HG03135 (cell line): ENCODE measurements around the gene KRTAP10-10.
"Not testable (repeated sequence)": the region's sequence is repeated elsewhere in the genome, so short reads cannot be mapped to it uniquely, and the experiment has no call there.

Experiments used
- ATAC-seq: cut with Tn5 transposase; IDR thresholded peaks from one replicate; pipeline ENCODE4 v1.9.1; 2021; ENCODE audit warnings: mild to moderate bottlenecking, moderate library complexity; ENCODE audit not compliant: unreplicated experiment

The KRTAP10-10 gene

GRCh38 chr21:44637018-44637850 is at the start of gene KRTAP10-10:
KRTAP10-10 (plus strand) TSS chr21:44637356; CDS start chr21:44637418, 62 bp downstream.
- no peak for ATAC-seq

DNA sequence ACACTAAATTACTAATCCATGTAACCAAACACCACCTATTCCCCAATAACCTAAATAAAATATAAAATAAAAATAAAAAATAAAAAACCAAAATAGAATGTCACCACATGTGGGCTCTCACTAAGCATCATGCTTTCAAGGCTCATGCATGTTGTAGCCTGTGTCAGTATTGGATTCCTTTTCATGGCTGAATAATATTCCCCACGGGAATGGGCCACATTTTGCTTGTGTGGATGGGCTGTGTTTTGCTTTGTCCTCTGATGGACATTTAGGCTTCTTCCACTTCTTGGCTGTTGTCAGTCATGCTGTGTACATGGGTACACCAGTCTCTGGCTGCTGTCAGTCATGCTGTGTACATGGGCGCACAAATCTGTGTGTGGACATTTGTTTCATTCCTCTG is 48.1 kb upstream of the KRTAP10-10 start:
- no peak for ATAC-seq

GRCh38 chr21:44589586-44590305 is 47.4 kb upstream of the KRTAP10-10 start:
- ATAC-seq, result no peak

GRCh38 chr21:44590311-44590721 is 46.8 kb upstream of the KRTAP10-10 start:
- no peak for ATAC-seq

DNA sequence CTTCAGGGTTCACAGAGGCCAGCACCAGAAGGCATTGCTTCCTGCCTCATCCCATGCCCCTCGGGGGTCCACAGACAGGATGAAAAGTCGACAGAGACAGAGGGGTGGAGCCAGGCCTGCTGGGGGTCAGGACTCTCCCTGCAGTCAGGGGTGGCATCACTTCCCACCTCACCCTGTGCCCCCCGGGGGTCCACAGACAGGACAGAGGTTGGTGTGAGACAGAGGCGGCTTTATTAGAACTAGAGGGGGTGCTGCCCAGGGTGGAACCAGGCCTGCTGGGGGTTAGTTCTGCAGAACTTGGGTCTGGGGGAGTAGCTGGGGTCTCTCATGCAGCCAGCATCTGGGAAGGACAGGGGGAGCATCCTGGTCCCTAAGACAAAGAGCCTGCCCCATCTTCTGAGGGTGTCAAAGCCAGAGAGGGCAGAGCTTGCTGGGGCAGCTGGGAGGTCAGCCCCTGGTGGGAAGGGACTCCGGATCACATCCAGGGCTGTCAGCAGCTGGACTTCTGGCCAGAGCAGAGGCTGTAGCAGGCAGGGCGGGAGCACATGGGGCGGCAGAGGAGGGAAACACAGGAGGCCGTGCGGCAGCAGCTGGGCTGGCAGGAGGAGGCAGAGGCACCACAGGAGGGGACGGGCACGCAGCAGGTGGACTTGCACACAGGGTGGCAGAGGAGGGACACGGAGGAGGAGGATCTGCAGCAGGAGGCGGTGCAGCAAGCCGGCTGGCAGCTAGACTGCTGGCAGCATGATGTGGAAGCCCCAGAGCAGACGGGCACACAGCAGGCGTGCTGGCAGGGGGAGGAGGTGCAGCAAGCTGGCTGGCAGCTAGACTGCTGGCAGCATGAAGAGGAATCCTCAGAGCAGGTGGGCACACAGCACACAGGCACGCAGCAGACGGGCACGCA is 46.0 kb upstream of the KRTAP10-10 start:
- not testable (repeated sequence) for ATAC-seq

DNA sequence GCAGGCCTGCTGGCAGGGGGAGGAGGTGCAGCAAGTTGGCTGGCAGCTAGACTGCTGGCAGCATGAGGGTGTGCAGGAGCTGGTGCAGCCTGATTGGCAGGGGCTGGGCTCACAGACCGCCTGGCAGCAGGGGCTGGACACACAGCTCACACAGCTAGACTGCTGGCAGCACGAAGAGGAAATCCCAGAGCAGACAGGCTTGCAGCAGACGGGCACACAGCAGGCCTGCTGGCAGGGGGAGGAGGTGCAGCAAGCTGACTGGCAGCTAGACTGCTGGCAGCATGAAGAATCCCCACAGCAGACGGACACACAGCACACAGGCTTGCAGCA is 45.4 kb upstream of the KRTAP10-10 start:
- not testable (repeated sequence) for ATAC-seq

- no peak for ATAC-seq
Measured at GRCh38 chr21:44592446-44593311, 44.5 kb upstream of the KRTAP10-10 start, which contains the start of gene KRTAP10-6. KRTAP10-6 (minus strand) TSS chr21:44592505; CDS start chr21:44592484, 21 bp downstream.

DNA sequence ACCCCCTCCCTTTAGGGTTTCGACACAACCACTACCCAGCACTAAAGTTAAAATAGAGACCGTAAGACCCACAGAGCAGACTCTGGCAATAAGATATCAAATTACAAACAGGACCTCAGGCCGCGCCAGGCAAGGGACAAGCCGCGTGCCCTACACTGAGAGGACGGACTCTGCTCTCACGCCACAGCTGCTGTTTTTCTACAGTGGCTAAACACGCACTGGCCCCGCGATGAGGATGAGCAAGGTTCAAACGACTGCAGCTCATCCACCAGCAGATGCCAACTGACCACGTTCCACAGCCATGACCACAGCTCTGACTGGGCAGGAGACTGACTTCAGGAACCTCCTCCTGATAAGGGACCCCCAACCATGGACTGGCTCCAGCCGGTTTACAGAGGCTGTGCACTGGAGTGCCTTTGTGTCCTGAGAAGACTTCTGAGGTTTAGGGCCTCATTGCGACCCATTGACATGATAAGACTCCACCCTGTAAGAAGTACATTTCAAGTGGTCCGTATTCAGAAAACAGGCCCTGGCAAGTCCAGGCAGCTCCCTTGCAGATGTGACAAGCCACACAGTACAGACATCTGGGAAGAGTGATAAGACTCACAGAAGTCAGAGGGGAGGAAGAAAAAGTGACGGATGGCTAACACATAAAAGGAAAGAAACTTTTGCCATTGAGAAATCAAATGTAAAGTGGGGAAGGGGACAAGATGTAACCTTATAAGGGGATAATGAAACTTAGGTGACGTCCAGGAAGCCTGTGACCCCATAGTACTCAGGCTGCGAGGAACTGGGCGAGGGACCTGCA is 43.4 kb upstream of the KRTAP10-10 start:
- no peak for ATAC-seq

DNA sequence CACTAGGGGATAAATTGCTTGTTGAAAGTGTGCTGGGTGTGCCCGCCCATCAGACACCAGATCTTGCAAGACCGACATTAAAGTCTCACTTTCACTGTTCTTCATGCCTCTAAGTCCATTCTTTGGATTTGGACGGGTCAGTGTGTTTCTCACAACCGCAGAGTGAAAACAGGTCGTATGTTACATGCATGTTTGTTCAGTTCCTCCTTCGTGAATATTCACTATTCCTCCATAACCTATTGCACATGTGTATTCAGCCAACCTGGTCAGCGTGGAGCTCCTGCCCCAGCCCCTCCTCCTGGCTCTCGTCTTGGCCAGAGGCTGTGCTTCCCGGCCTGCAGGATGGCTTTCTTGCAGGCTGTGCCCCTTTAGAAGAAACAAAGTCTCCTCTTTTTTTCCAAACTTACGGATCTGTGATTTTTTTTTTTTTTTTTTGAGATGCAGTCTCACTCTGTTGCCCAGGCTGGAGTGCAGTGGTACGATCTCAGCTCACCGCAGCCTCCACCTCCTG is 42.7 kb upstream of the KRTAP10-10 start:
- no peak for ATAC-seq

DNA sequence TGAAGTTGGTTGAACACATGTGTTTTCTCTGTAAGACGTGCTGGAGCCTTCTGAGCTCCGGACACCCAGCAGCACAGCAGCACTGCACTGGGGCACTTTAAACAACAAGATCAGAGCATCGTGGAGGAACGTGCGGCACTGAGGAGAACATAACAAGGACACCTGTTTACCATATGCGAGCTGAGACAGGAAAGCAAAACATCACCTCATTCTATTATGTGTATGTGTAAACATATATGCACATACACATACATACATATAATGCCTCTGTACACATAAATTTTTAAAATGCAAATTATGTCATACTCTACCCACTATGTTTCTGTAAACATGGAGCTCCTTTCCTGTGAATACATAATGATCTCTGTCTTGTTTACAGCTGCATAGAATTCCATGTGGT is 41.6 kb upstream of the KRTAP10-10 start:
- ATAC-seq, result no peak

DNA sequence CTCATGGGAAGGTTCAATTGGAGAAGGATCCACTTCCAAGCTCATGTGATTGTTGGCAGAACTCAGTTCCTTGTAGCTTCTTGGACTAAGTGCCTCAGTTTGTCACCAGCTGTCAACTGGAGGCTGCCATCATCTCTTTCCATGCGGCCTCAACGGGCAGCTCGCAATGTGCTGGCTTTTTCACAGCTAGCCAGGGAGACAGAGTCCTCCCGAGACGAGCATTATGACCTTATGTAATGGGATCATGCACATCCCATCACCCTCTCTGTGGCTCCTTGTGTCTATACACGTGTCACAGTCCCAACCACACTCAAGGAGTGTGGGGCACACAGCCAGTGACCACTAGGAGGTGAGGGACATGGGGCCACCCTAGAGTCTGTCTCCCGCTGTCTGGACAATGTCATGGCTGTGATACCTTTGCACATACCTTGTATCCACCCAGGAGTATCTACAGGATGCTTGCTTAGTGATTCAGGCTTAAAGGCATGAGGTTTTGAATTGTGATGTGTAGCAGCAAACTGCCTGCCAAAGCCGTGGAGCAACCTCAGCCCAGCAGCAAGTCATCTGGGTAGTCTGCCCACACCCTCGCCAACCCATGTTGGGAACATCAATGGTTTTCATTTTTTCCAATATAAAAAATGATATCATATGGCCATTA is 41.0 kb upstream of the KRTAP10-10 start:
- no peak for ATAC-seq

DNA sequence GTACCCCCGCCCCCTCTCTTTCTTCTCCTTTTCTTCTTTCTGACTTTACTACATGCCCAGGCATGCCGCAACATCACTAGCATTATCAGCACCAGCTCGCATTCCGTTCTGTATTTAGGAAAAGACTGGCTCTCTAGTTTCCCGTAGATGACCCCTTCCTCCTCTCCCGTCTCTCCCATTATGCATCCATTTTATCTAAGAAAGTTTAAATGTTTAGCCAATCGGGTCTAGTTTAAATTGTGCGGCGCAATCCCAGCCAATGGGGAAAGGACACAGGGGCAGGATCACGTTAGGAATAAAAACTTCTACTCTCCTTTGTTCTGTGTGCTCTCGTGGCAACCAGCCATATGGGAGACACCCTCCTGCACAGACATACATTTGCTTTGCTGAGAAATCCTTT is 39.1 kb upstream of the KRTAP10-10 start:
- no peak for ATAC-seq

DNA sequence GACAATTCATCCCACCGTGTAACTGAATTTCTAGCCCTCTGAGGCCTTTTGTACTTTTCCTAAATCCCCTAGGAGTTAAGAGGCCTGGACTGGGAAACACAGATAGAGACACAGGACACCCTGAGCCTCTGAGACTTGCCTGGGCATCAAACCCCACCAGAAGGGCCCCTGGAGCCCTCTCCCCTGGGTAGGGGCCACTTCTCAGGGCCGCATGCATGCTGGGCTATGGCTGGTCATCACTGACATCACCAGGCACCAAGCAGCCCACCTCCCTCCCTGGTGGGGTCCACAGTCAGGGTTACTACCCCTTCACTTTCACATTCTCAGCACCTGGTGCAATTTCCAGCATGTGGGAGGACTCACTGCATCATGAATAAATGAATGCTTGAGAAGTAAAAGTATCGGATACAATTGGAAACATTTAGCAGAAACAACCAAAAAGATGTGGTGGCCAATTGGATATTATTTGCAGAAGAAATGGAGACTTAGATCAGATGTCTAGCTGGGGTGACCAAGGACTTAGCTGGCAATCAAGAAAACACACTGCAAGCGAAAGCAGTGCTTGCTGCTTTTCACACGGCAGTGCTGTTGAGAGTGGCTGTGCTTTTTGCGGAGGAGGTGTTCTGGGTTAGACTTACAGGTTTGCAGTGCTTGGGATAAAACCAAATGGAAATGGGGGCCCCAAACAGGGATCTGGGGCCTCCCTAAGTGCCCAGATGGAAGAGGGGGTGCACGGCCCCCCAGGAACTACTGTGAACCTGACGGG is 37.7 kb upstream of the KRTAP10-10 start:
- no peak for ATAC-seq

DNA sequence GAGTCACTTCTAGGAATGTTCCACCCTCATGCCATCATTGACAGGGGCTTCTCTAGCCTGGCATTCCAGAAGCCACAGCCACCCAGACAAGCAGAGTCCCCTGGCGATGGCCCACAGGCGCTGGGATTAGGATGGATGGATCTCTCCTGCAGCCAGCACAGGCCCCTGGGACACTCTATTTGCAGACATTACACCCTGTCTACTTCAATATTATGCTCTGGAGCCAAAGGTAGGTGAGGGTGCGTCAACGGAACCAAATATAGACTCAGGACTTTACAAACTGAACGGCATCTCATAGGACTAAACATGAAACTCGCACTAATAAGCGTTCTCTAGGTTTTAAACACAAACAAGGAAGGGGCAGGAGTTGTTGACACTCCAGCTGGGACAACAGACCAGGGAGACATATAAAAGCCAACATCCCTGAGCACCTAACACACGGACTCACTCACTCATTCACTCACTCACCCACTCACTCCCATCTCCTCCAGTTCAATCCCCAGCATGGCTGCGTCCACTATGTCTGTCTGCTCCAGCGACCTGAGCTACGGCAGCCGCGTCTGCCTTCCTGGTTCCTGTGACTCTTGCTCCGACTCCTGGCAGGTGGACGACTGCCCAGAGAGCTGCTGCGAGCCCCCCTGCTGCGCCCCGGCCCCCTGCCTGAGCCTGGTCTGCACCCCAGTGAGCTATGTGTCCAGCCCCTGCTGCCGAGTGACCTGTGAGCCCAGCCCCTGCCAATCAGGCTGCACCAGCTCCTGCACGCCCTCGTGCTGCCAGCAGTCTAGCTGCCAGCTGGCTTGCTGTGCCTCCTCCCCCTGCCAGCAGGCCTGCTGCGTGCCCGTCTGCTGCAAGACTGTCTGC is 36.8 kb upstream of the KRTAP10-10 start, which contains the start of gene KRTAP10-7:
KRTAP10-7 (plus strand) TSS at position 480 of the 861 bp plus-strand sequence; CDS start at position 505, 25 bp downstream.
- ATAC-seq, result not testable (repeated sequence)

- not testable (repeated sequence) for ATAC-seq
Measured at GRCh38 chr21:44601091-44601490, 36.1 kb upstream of the KRTAP10-10 start.

GRCh38 chr21:44601596-44602462 is 35.3 kb upstream of the KRTAP10-10 start:
- ATAC-seq, result no peak
